Caco-2 (cell line): ENCODE measurements around the gene ST8SIA1. TPM values are rescaled to one million over a fixed set of nuclear protein-coding genes. Genes with fewer than 3 reads are reported as not detected.

Source experiments
- BruUV-seq: library from RNA; stranded (reverse); fragments of 400-500 nt; replicated peaks from 2 replicates; lab custom pipeline; 2021; lab: Mats Ljungman, UMichigan
- CTCF ChIA-PET: fragments of 300-600 bp; sonication (Branson Sonifier 250); formaldehyde crosslinking; loops from one replicate; lab custom pipeline; 2022; ENCODE audit warnings: antibody characterized with exemption; lab: Charles Lee
- POLR2A ChIA-PET: fragments of 300-600 bp; sonication (Branson Sonifier 250); formaldehyde crosslinking; loops from one replicate; lab custom pipeline; 2022; ENCODE audit warnings: antibody characterized with exemption; lab: Charles Lee
- DNase-seq, 2 experiments: peaks; one replicate each; pipeline versions ENCODE4 v3.0.0 to v3.0.0-alpha.2; 2020 to 2022
- H3K27me3 ChIP-seq: replicated peaks from 2 replicates; pipeline ENCODE4 v1.6.0; 2011; ENCODE audit warnings: low read length; ENCODE audit not compliant: control insufficient read depth, insufficient read depth
- H3K36me3 ChIP-seq: 2 replicates; pipeline ENCODE4 v1.5.1; 2011; ENCODE audit warnings: low read length; ENCODE audit not compliant: control insufficient read depth, insufficient read depth
- H3K4me1 ChIP-seq: fragments of 250-450 bp; sonication (Bioruptor Pico); 2 replicates; pipeline ENCODE4 v1.5.1; 2020; ENCODE audit warnings: mild to moderate bottlenecking
- H3K4me3 ChIP-seq: 2 replicates; pipeline ENCODE4 v1.5.1; 2011; ENCODE audit warnings: low read depth, mild to moderate bottlenecking, control low read depth, low read length
- H3K9me3 ChIP-seq: fragments of 250-450 bp; sonication (Bioruptor Pico); 2 replicates; pipeline ENCODE4 v1.5.1; 2020; ENCODE audit warnings: mild to moderate bottlenecking, moderate library complexity
- H3K27ac Mint-ChIP-seq: one replicate; pipeline ENCODE4 v1.8.0; 2022; ENCODE audit warnings: mixed read lengths; ENCODE audit not compliant: unreplicated experiment
- H3K27me3 Mint-ChIP-seq: one replicate; pipeline ENCODE4 v1.8.0; 2022; ENCODE audit warnings: mixed read lengths; ENCODE audit not compliant: insufficient read depth, unreplicated experiment
- H3K36me3 Mint-ChIP-seq: one replicate; pipeline ENCODE4 v1.8.0; 2022; ENCODE audit warnings: mild to moderate bottlenecking, mixed read lengths; ENCODE audit not compliant: insufficient read depth, unreplicated experiment
- H3K4me1 Mint-ChIP-seq: one replicate; pipeline ENCODE4 v1.8.0; 2022; ENCODE audit warnings: low read depth, mixed read lengths; ENCODE audit not compliant: unreplicated experiment
- H3K4me3 Mint-ChIP-seq: one replicate; pipeline ENCODE4 v1.8.0; 2022; ENCODE audit warnings: mild to moderate bottlenecking, moderate library complexity, mixed read lengths; ENCODE audit not compliant: unreplicated experiment
- H3K9me3 Mint-ChIP-seq: one replicate; pipeline ENCODE4 v1.8.0; 2022; ENCODE audit warnings: mixed read lengths; ENCODE audit not compliant: unreplicated experiment
- CTCF ChIP-seq, 2 experiments: fragments of 200-600 bp in 1 of 2; IDR thresholded peaks; 1 replicate in 1 of 2; 2 replicates in 1 of 2; pipeline versions ENCODE4 v1.5.1 to v1.8.0; 2011 to 2022; ENCODE audit warnings: antibody characterized with exemption in 1 of 2, control low read depth in 1 of 2, inconsistent platforms in 1 of 2, low read depth in 1 of 2, low read length in 1 of 2, mild to moderate bottlenecking in 1 of 2, moderate library complexity in 1 of 2; ENCODE audit not compliant: insufficient read depth in 1 of 2, severe bottlenecking in 1 of 2, unreplicated experiment in 1 of 2
- intact Hi-C: fragments of 100-400 bp; cut with micrococcal nuclease; formaldehyde crosslinking; loops from one replicate; pipeline ENCODE4 v1.10.0; 2022; ENCODE audit not compliant: unreplicated experiment
- total RNA-seq: library from RNA; stranded (reverse); gene quantifications from 2 replicates; pipeline ENCODE4 v1.2.3, GENCODE V29; 2022

ST8SIA1 gene
- total RNA-seq, 1 experiment from 2014 or later: not detected

- Mint-ChIP-seq H3K27ac (no peak overlapping the region), H3K36me3 (no peaks in the 10 kb centered on the region), H3K27me3 (peaks cover 13% of the 10 kb centered on the region), H3K9me3 (peaks cover 10% of the 10 kb centered on the region), H3K4me3 (no peak overlapping the region), H3K4me1 (no peaks in the 10 kb centered on the region)
- no peak overlapping the region for H3K4me3 ChIP-seq
- no peaks in the 10 kb centered on the region for H3K36me3 ChIP-seq
- no peak for TF ChIP-seq CTCF (IDR thresholded peaks at IDR 0.05; ENCODE audit: insufficient read depth in 1 of 2, low read depth in 1 of 2, low read length in 1 of 2, severe bottlenecking in 1 of 2, unreplicated experiment in 1 of 2)
- H3K9me3 ChIP-seq: no peaks in the 10 kb centered on the region; the same call in none of the 2 replicates
- ChIA-PET CTCF (no interaction called here), POLR2A (no interaction called here)
- DNase-seq: no peak
- no peaks in the 10 kb centered on the region for H3K4me1 ChIP-seq
- no peaks in the 10 kb centered on the region; the same call in 1 of the 2 replicates for H3K27me3 ChIP-seq
- BruUV-seq: no TSS peak
- intact Hi-C loops: loop anchor here (5.0 kb wide), 1 partner anchor 208 kb away; no protein-coding TSS in a partner anchor
These were observed 99.9 kb downstream of the ST8SIA1 start for GRCh38 chr12:22234561-22234960.

GRCh38 chr12:22231836-22232235 is 102.7 kb downstream of the ST8SIA1 start:
- peak in 1 of 2 experiments; percentile 27 for TF ChIP-seq CTCF (IDR thresholded peaks at IDR 0.05; ENCODE audit: insufficient read depth in 1 of 2, low read depth in 1 of 2, low read length in 1 of 2, severe bottlenecking in 1 of 2, unreplicated experiment in 1 of 2)
- ChIA-PET CTCF (no interaction called here), POLR2A (no interaction called here)
- no TSS peak for BruUV-seq
- H3K27ac Mint-ChIP-seq: no peak overlapping the region
- DNase-seq: no peak
- Histone ChIP-seq H3K4me1 (no peaks in the 10 kb centered on the region), H3K4me3 (no peak overlapping the region), H3K27me3 (no peaks in the 10 kb centered on the region; the same call in 1 of the 2 replicates), H3K9me3 (no peaks in the 10 kb centered on the region), H3K36me3 (no peaks in the 10 kb centered on the region)
- no peaks in the 10 kb centered on the region for H3K4me1 Mint-ChIP-seq
- no peaks in the 10 kb centered on the region for H3K9me3 Mint-ChIP-seq
- no peaks in the 10 kb centered on the region for H3K36me3 Mint-ChIP-seq
- H3K27me3 Mint-ChIP-seq: peaks cover 12% of the 10 kb centered on the region
- intact Hi-C loops: loop anchor here (5.0 kb wide), 1 partner anchor 210 kb away; no protein-coding TSS in a partner anchor
- H3K4me3 Mint-ChIP-seq: no peak overlapping the region

GRCh38 chr12:22231078-22231477 is 103.4 kb downstream of the ST8SIA1 start:
- no peak for TF ChIP-seq CTCF (IDR thresholded peaks at IDR 0.05; ENCODE audit: insufficient read depth in 1 of 2, low read depth in 1 of 2, low read length in 1 of 2, severe bottlenecking in 1 of 2, unreplicated experiment in 1 of 2)
- no TSS peak for BruUV-seq
- no peaks in the 10 kb centered on the region for H3K36me3 Mint-ChIP-seq
- ChIA-PET POLR2A (no interaction called here), CTCF (no interaction called here)
- intact Hi-C loops: loop anchor here (5.0 kb wide), 1 partner anchor 211 kb away; no protein-coding TSS in a partner anchor
- no peaks in the 10 kb centered on the region for H3K4me1 Mint-ChIP-seq
- DNase-seq: no peak
- peaks cover 15% of the 10 kb centered on the region for H3K27me3 Mint-ChIP-seq
- no peaks in the 10 kb centered on the region for H3K9me3 ChIP-seq
- H3K4me3 Mint-ChIP-seq: no peak overlapping the region
- H3K4me3 ChIP-seq: no peak overlapping the region
- H3K36me3 ChIP-seq: no peaks in the 10 kb centered on the region
- no peaks in the 10 kb centered on the region for H3K4me1 ChIP-seq
- no peak overlapping the region for H3K27ac Mint-ChIP-seq
- no peaks in the 10 kb centered on the region; the same call in 1 of the 2 replicates for H3K27me3 ChIP-seq
- H3K9me3 Mint-ChIP-seq: no peaks in the 10 kb centered on the region
